ENCODE measurements around the gene RAB38. TPM values are rescaled to one million over a fixed set of nuclear protein-coding genes. Genes with fewer than 3 reads are reported as not detected.

The RAB38 gene
- 0.63 TPM for total RNA-seq

DNA sequence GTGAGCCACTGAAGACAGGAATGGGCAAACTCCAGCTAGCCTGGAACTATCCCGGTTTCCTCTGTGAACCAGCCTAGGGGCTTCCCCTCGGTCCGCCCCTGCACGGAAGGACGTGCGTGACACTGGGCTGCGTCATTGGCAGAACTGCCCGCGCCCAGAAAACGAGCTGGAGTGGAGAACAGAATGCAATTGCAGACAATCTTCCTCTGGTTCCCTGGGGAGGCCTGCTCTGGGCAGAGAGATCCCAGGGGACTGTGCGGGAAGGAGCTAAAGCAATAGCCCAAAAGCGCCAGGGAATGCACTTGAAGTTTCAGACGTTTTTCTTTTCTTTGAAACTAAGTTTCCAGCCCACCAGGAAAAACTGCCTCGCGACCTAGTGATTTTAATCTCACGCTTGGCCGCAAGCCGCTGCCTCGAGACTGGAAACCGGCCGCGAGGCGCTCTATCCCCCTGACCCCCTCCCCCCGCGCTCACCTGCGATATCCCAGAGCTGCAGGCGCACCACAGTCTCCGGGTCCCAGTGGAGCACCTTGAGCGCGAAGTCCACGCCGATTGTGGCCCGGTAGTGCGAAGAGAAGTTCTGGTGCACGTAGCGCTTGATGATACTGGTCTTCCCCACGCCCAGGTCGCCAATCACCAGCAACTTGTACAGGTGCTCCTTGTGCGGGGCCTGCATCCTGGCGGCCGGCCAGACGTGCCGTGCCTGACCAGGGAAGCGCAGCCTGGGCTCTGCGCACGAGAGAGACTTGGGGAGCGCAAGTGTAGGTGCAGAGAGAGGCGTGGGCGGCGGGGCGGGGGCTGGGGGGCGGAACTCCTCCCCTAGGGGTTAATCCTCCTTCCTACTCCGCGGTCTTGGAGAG is at the start of gene RAB38:
Gene RAB38 (minus strand): TSS at position 735 of the 860 bp plus-strand sequence. CDS start 59 bp downstream, at position 676.

Small RNA genes lying within 50 kb of the gene (small RNA-seq; reads per million reads assigned to genes)
- gene MIR3166 (ENCODE audit: low replicate concordance) (not detected), gene RF00019 (ENCODE audit: low replicate concordance) (not detected)

Other genes starting within 250 kb of the RAB38 start
- 12.2 TPM for gene CTSC, start 162.3 kb upstream of the RAB38 start, total RNA-seq